GM19240 (cell line): ENCODE measurements around the gene ETFBKMT.
"Not testable (repeated sequence)": the region's sequence is repeated elsewhere in the genome, so short reads cannot be mapped to it uniquely, and the experiment has no call there.

Experiments
- DNase-seq: peaks from one replicate; pipeline ENCODE4 v3.0.0; 2011; ENCODE audit warnings: low spot score; ENCODE audit not compliant: insufficient read length

Gene ETFBKMT

GRCh38 chr12:31716998-31717397 lies 57.5 kb downstream of the ETFBKMT start:
- not testable (repeated sequence) for DNase-seq

DNA sequence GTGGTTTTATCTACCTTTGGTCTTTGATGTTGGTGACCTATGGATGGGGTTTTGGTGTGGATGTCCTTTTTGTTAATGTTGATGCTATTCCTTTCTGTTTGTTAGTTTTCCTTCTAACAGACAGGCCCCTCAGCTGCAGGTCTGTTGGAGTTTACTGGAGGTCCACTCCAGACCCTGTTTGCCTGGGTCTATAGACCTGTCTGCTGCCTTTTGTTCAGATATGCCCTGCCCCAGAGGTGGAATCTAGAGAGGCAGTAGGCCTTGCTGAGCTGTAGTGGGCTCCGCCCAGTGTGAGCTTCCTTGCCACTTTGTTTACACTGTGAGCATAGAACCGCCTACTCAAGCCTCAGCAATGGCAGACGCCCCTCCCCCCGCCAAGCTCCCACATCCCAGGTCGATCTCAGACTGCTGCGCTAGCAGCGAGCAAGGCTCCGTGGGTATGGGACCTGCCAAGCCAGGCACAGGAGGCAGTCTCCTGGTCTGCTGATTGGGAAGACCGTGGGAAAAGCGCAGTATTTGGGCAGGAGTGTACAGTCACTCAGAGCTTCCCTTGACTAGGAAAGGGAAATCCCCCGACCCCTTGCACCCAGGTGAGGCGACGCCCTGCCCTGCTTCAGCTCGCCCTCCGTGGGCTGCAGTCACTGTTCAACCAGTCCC lies 59.2 kb downstream of the ETFBKMT start:
- not testable (repeated sequence) for DNase-seq

DNA sequence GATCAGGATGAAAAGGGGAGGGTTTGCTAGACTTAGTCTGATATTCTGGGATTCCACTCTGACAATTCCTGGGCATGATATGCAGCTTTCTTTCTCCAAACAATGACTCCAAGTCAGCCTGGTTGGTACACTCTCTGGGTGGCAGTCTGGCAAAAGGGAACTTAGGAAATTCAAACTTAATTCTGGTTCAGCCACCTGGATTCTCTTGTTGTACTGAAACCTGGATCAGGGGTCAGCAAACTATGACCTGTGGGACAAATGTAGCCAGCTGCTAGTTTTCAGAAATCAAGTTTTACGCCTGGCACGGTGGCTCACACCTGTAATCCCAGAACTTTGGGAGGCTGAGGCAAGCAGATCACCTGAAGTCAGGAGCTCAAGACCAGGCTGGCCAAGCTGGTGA lies 63.1 kb downstream of the ETFBKMT start:
- DNase-seq, result no peak
